K562 (cell line): ENCODE data around the gene CISD3.

Source experiments
- BRCA1 ChIP-seq, 2 experiments: fragments of 450-650 bp in 1 of 2; sonication (generic) in 1 of 2; formaldehyde crosslinking in 1 of 2; IDR thresholded peaks; 2 replicates each; pipeline versions ENCODE4 v1.5.0 to v1.6.1; 2017 to 2020; ENCODE audit warnings: mild to moderate bottlenecking in 1 of 2, missing genetic modification reagents in 1 of 2
- SRSF1 ChIP-seq: fragments of 200-400 bp; formaldehyde crosslinking; IDR thresholded peaks from 2 replicates; pipeline ENCODE4 v1.6.1; 2017; ENCODE audit warnings: mild to moderate bottlenecking, low read depth, low read length, moderate library complexity
- TF ChIP-seq, protein P1 (sequence below): fragments of 200-800 bp; sonication (Bioruptor generic); IDR thresholded peaks from 2 replicates; pipeline ENCODE4 v1.6.1; 2016; ENCODE audit warnings: missing genetic modification characterization, missing compliant biosample characterization

GRCh38 chr17:38742411-38743308 lies 12.5 kb downstream of the CISD3 start:
- TF ChIP-seq BRCA1 (IDR thresholded peaks at IDR 0.05) (no peak), BRCA1 (CRISPR knock-in tag; IDR thresholded peaks at IDR 0.05) (no peak), SRSF1 (no peak)
- TF ChIP-seq, protein P1, sequence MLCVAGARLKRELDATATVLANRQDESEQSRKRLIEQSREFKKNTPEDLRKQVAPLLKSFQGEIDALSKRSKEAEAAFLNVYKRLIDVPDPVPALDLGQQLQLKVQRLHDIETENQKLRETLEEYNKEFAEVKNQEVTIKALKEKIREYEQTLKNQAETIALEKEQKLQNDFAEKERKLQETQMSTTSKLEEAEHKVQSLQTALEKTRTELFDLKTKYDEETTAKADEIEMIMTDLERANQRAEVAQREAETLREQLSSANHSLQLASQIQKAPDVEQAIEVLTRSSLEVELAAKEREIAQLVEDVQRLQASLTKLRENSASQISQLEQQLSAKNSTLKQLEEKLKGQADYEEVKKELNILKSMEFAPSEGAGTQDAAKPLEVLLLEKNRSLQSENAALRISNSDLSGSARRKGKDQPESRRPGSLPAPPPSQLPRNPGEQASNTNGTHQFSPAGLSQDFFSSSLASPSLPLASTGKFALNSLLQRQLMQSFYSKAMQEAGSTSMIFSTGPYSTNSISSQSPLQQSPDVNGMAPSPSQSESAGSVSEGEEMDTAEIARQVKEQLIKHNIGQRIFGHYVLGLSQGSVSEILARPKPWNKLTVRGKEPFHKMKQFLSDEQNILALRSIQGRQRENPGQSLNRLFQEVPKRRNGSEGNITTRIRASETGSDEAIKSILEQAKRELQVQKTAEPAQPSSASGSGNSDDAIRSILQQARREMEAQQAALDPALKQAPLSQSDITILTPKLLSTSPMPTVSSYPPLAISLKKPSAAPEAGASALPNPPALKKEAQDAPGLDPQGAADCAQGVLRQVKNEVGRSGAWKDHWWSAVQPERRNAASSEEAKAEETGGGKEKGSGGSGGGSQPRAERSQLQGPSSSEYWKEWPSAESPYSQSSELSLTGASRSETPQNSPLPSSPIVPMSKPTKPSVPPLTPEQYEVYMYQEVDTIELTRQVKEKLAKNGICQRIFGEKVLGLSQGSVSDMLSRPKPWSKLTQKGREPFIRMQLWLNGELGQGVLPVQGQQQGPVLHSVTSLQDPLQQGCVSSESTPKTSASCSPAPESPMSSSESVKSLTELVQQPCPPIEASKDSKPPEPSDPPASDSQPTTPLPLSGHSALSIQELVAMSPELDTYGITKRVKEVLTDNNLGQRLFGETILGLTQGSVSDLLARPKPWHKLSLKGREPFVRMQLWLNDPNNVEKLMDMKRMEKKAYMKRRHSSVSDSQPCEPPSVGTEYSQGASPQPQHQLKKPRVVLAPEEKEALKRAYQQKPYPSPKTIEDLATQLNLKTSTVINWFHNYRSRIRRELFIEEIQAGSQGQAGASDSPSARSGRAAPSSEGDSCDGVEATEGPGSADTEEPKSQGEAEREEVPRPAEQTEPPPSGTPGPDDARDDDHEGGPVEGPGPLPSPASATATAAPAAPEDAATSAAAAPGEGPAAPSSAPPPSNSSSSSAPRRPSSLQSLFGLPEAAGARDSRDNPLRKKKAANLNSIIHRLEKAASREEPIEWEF (CRISPR knock-in tag): no peak
